ENCODE measurements around the gene TBX3.

- no peak for TF ChIP-seq CTCF (conservative IDR thresholded peaks at IDR 0.05; ENCODE audit: low read length)
- no peak for TF ChIP-seq EZH2phosphoT487 (IDR thresholded peaks at IDR 0.05; ENCODE audit: borderline replicate concordance, low read depth, low read length)
Observed at GRCh38 chr12:114693059-114693531, 9.1 kb upstream of the TBX3 start.

All from OCI-LY7 (cell line).